Loucy (cell line): ENCODE measurements around the gene SLC17A3.

Experiments
- H2AFZ ChIP-seq: fragments of 200-600 bp; sonication (generic); 2 replicates; pipeline ENCODE4 v1.6.0; 2016; ENCODE audit warnings: antibody characterized with exemption, mild to moderate bottlenecking, low read length, moderate library complexity
- H3F3A ChIP-seq: fragments of 200-600 bp; 2 replicates; pipeline ENCODE4 v1.6.0; 2016; ENCODE audit warnings: antibody characterized with exemption, low read depth, mild to moderate bottlenecking
- H3K27me3 ChIP-seq: fragments of 200-600 bp; sonication (generic); 2 replicates; pipeline ENCODE4 v1.6.1; 2014; ENCODE audit warnings: low read length, mild to moderate bottlenecking; ENCODE audit not compliant: insufficient read depth, poor library complexity, severe bottlenecking
- H3K36me3 ChIP-seq: fragments of 200-600 bp; sonication (generic); 2 replicates; pipeline ENCODE4 v1.6.1; 2016; ENCODE audit warnings: low read length; ENCODE audit not compliant: insufficient read depth
- H3K4me1 ChIP-seq: fragments of 200-600 bp; sonication (generic); 2 replicates; pipeline ENCODE4 v1.5.1; 2014; ENCODE audit warnings: low read length, mild to moderate bottlenecking; ENCODE audit not compliant: insufficient read depth, poor library complexity, severe bottlenecking
- H3K4me2 ChIP-seq: fragments of 200-600 bp; sonication (generic); 2 replicates; pipeline ENCODE4 v1.6.0; 2014; ENCODE audit warnings: antibody characterized with exemption, low read length, low read depth, mild to moderate bottlenecking; ENCODE audit not compliant: poor library complexity, severe bottlenecking
- H3K4me3 ChIP-seq: fragments of 200-600 bp; sonication (generic); 2 replicates; pipeline ENCODE4 v1.5.1; 2014; ENCODE audit warnings: low read length, mild to moderate bottlenecking, mixed read lengths; ENCODE audit not compliant: poor library complexity, severe bottlenecking
- H3K79me2 ChIP-seq: fragments of 200-600 bp; sonication (generic); 2 replicates; pipeline ENCODE4 v1.6.1; 2014; ENCODE audit warnings: low read length; ENCODE audit not compliant: insufficient read depth
- H3K9ac ChIP-seq: fragments of 200-600 bp; sonication (generic); 2 replicates; pipeline ENCODE4 v1.6.0; 2014; ENCODE audit warnings: mild to moderate bottlenecking, low read depth, low read length, moderate library complexity; ENCODE audit not compliant: poor library complexity, severe bottlenecking
- H3K9me2 ChIP-seq: fragments of 200-600 bp; sonication (generic); replicated peaks from 2 replicates; pipeline ENCODE4 v1.6.1; 2016; ENCODE audit warnings: low read depth, low read length, mixed read lengths
- H3K9me3 ChIP-seq: fragments of 200-600 bp; sonication (generic); 2 replicates; pipeline ENCODE4 v1.6.1; 2014; ENCODE audit warnings: mild to moderate bottlenecking, antibody characterized with exemption, low read length, low read depth; ENCODE audit not compliant: insufficient read depth
- H4K20me1 ChIP-seq: fragments of 200-600 bp; sonication (generic); 2 replicates; pipeline ENCODE4 v1.6.0; 2014; ENCODE audit warnings: antibody characterized with exemption, low read length, mild to moderate bottlenecking; ENCODE audit not compliant: insufficient read depth, poor library complexity, severe bottlenecking
- EZH2phosphoT487 ChIP-seq: fragments of 200-600 bp; IDR thresholded peaks from 2 replicates; pipeline ENCODE4 v1.6.1; 2018; ENCODE audit warnings: antibody characterized with exemption, mild to moderate bottlenecking, moderate library complexity, borderline replicate concordance
- TF ChIP-seq, protein P1 (sequence below): fragments of 200-600 bp; sonication (generic); conservative IDR thresholded peaks from 2 replicates; pipeline ENCODE4 v1.5.1; 2014; ENCODE audit warnings: mild to moderate bottlenecking, antibody characterized with exemption, low read length

SLC17A3 gene

GRCh38 chr6:25862199-25862598, 11.8 kb downstream of the SLC17A3 start:
- Histone ChIP-seq H3K36me3 (no peaks in the 10 kb centered on the region), H3K4me3 (no peak overlapping the region), H3K9ac (no peak overlapping the region), H3F3A (no peaks in the 10 kb centered on the region), H3K9me3 (no peaks in the 10 kb centered on the region), H3K4me2 (no peak overlapping the region), H3K79me2 (no peaks in the 10 kb centered on the region), H2AFZ (no peak overlapping the region), H3K27me3 (no peaks in the 10 kb centered on the region), H3K9me2 (no peaks in the 10 kb centered on the region), H3K4me1 (peaks cover 18% of the 10 kb centered on the region), H4K20me1 (no peaks in the 10 kb centered on the region)
- TF ChIP-seq, protein P1, sequence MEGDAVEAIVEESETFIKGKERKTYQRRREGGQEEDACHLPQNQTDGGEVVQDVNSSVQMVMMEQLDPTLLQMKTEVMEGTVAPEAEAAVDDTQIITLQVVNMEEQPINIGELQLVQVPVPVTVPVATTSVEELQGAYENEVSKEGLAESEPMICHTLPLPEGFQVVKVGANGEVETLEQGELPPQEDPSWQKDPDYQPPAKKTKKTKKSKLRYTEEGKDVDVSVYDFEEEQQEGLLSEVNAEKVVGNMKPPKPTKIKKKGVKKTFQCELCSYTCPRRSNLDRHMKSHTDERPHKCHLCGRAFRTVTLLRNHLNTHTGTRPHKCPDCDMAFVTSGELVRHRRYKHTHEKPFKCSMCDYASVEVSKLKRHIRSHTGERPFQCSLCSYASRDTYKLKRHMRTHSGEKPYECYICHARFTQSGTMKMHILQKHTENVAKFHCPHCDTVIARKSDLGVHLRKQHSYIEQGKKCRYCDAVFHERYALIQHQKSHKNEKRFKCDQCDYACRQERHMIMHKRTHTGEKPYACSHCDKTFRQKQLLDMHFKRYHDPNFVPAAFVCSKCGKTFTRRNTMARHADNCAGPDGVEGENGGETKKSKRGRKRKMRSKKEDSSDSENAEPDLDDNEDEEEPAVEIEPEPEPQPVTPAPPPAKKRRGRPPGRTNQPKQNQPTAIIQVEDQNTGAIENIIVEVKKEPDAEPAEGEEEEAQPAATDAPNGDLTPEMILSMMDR, result no peak
- TF ChIP-seq EZH2phosphoT487, result no peak

- TF ChIP-seq, protein P1, result no peak
- no peak for TF ChIP-seq EZH2phosphoT487
- H3F3A ChIP-seq, result no peaks in the 10 kb centered on the region
- H3K4me1 ChIP-seq, result no peaks in the 10 kb centered on the region
- no peaks in the 10 kb centered on the region for H3K9me3 ChIP-seq
- no peak overlapping the region for H3K4me2 ChIP-seq
- no peaks in the 10 kb centered on the region for H3K36me3 ChIP-seq
- no peaks in the 10 kb centered on the region for H3K9me2 ChIP-seq
- no peak overlapping the region for H3K4me3 ChIP-seq
- H3K79me2 ChIP-seq, result no peaks in the 10 kb centered on the region
- no peaks in the 10 kb centered on the region for H4K20me1 ChIP-seq
- no peaks in the 10 kb centered on the region for H3K27me3 ChIP-seq
- no peak overlapping the region for H3K9ac ChIP-seq
- no peak overlapping the region for H2AFZ ChIP-seq
Measured at GRCh38 chr6:25852756-25853155, 21.3 kb downstream of the SLC17A3 start.

GRCh38 chr6:25851961-25852360, 22.1 kb downstream of the SLC17A3 start:
- Histone ChIP-seq H3K4me3 (no peak overlapping the region), H2AFZ (peak overlapping the region; percentile 54), H3K4me2 (no peak overlapping the region), H3K9me2 (no peaks in the 10 kb centered on the region), H4K20me1 (no peaks in the 10 kb centered on the region), H3K9ac (no peak overlapping the region), H3F3A (no peaks in the 10 kb centered on the region), H3K9me3 (no peaks in the 10 kb centered on the region), H3K79me2 (no peaks in the 10 kb centered on the region), H3K4me1 (no peaks in the 10 kb centered on the region), H3K36me3 (no peaks in the 10 kb centered on the region), H3K27me3 (no peaks in the 10 kb centered on the region)
- TF ChIP-seq EZH2phosphoT487, result no peak
- TF ChIP-seq, protein P1, result no peak
